Loucy (cell line): ENCODE measurements around the gene ERP27.

Source experiments
- H2AFZ ChIP-seq: fragments of 200-600 bp; sonication (generic); 2 replicates; pipeline ENCODE4 v1.6.0; 2016; ENCODE audit warnings: antibody characterized with exemption, mild to moderate bottlenecking, low read length, moderate library complexity
- H3F3A ChIP-seq: fragments of 200-600 bp; 2 replicates; pipeline ENCODE4 v1.6.0; 2016; ENCODE audit warnings: antibody characterized with exemption, low read depth, mild to moderate bottlenecking
- H3K27me3 ChIP-seq: fragments of 200-600 bp; sonication (generic); 2 replicates; pipeline ENCODE4 v1.6.1; 2014; ENCODE audit warnings: low read length, mild to moderate bottlenecking; ENCODE audit not compliant: insufficient read depth, poor library complexity, severe bottlenecking
- H3K36me3 ChIP-seq: fragments of 200-600 bp; sonication (generic); 2 replicates; pipeline ENCODE4 v1.6.1; 2016; ENCODE audit warnings: low read length; ENCODE audit not compliant: insufficient read depth
- H3K4me1 ChIP-seq: fragments of 200-600 bp; sonication (generic); 2 replicates; pipeline ENCODE4 v1.5.1; 2014; ENCODE audit warnings: low read length, mild to moderate bottlenecking; ENCODE audit not compliant: insufficient read depth, poor library complexity, severe bottlenecking
- H3K4me2 ChIP-seq: fragments of 200-600 bp; sonication (generic); 2 replicates; pipeline ENCODE4 v1.6.0; 2014; ENCODE audit warnings: antibody characterized with exemption, low read length, low read depth, mild to moderate bottlenecking; ENCODE audit not compliant: poor library complexity, severe bottlenecking
- H3K4me3 ChIP-seq: fragments of 200-600 bp; sonication (generic); 2 replicates; pipeline ENCODE4 v1.5.1; 2014; ENCODE audit warnings: low read length, mild to moderate bottlenecking, mixed read lengths; ENCODE audit not compliant: poor library complexity, severe bottlenecking
- H3K79me2 ChIP-seq: fragments of 200-600 bp; sonication (generic); 2 replicates; pipeline ENCODE4 v1.6.1; 2014; ENCODE audit warnings: low read length; ENCODE audit not compliant: insufficient read depth
- H3K9ac ChIP-seq: fragments of 200-600 bp; sonication (generic); 2 replicates; pipeline ENCODE4 v1.6.0; 2014; ENCODE audit warnings: mild to moderate bottlenecking, low read depth, low read length, moderate library complexity; ENCODE audit not compliant: poor library complexity, severe bottlenecking
- H3K9me2 ChIP-seq: fragments of 200-600 bp; sonication (generic); replicated peaks from 2 replicates; pipeline ENCODE4 v1.6.1; 2016; ENCODE audit warnings: low read depth, low read length, mixed read lengths
- H3K9me3 ChIP-seq: fragments of 200-600 bp; sonication (generic); 2 replicates; pipeline ENCODE4 v1.6.1; 2014; ENCODE audit warnings: mild to moderate bottlenecking, antibody characterized with exemption, low read length, low read depth; ENCODE audit not compliant: insufficient read depth
- H4K20me1 ChIP-seq: fragments of 200-600 bp; sonication (generic); 2 replicates; pipeline ENCODE4 v1.6.0; 2014; ENCODE audit warnings: antibody characterized with exemption, low read length, mild to moderate bottlenecking; ENCODE audit not compliant: insufficient read depth, poor library complexity, severe bottlenecking
- CTCF ChIP-seq: fragments of 200-600 bp; sonication (generic); conservative IDR thresholded peaks from 2 replicates; pipeline ENCODE4 v1.5.1; 2014; ENCODE audit warnings: mild to moderate bottlenecking, antibody characterized with exemption, low read length
- EZH2phosphoT487 ChIP-seq: fragments of 200-600 bp; IDR thresholded peaks from 2 replicates; pipeline ENCODE4 v1.6.1; 2018; ENCODE audit warnings: antibody characterized with exemption, mild to moderate bottlenecking, moderate library complexity, borderline replicate concordance

Gene ERP27

GRCh38 chr12:14950982-14951746 is 12.8 kb upstream of the ERP27 start:
- peaks cover 85% of the 10 kb centered on the region for H3K4me1 ChIP-seq
- peaks cover 95% of the 10 kb centered on the region for H3K79me2 ChIP-seq

GRCh38 chr12:14950421-14950820 is 12.1 kb upstream of the ERP27 start:
- TF ChIP-seq EZH2phosphoT487 (no peak), CTCF (no peak)
- Histone ChIP-seq H3K9ac (peak overlapping the region; percentile 98), H3K79me2 (peaks cover 95% of the 10 kb centered on the region), H3K9me2 (no peaks in the 10 kb centered on the region), H4K20me1 (peaks cover 56% of the 10 kb centered on the region), H3K36me3 (peaks cover 62% of the 10 kb centered on the region), H3K4me3 (peak overlapping the region; percentile 79), H3K9me3 (no peaks in the 10 kb centered on the region), H3K27me3 (no peaks in the 10 kb centered on the region), H2AFZ (no peak overlapping the region), H3F3A (peaks cover 32% of the 10 kb centered on the region), H3K4me2 (peak overlapping the region; percentile 93), H3K4me1 (peaks cover 90% of the 10 kb centered on the region)

More at GRCh38 chr12:14950982-14951746, 12.8 kb upstream of the ERP27 start:
- Histone ChIP-seq H3K9me2 (no peaks in the 10 kb centered on the region), H3K9me3 (no peaks in the 10 kb centered on the region), H3K27me3 (no peaks in the 10 kb centered on the region), H3K9ac (peak overlapping the region; percentile 98), H4K20me1 (peaks cover 57% of the 10 kb centered on the region), H3F3A (peaks cover 32% of the 10 kb centered on the region), H3K4me2 (peak overlapping the region; percentile 93), H2AFZ (no peak overlapping the region), H3K4me3 (peak overlapping the region; percentile 79), H3K36me3 (peaks cover 55% of the 10 kb centered on the region)
- TF ChIP-seq CTCF (no peak), EZH2phosphoT487 (no peak)

GRCh38 chr12:14949631-14950030 is 11.3 kb upstream of the ERP27 start:
- Histone ChIP-seq H3K79me2 (peaks cover 95% of the 10 kb centered on the region), H3K9me3 (no peaks in the 10 kb centered on the region), H3F3A (peaks cover 32% of the 10 kb centered on the region), H3K36me3 (peaks cover 69% of the 10 kb centered on the region), H4K20me1 (peaks cover 51% of the 10 kb centered on the region), H2AFZ (no peak overlapping the region), H3K4me2 (peak overlapping the region; percentile 93), H3K9me2 (no peaks in the 10 kb centered on the region), H3K27me3 (no peaks in the 10 kb centered on the region), H3K4me1 (peaks cover 93% of the 10 kb centered on the region), H3K9ac (peak overlapping the region; percentile 98), H3K4me3 (peak overlapping the region; percentile 79)
- TF ChIP-seq CTCF (no peak), EZH2phosphoT487 (no peak)
